ENCODE results near the gene DTYMK. TPM values are rescaled to one million over a fixed set of nuclear protein-coding genes. Genes with fewer than 3 reads are reported as not detected.

Gene DTYMK
- total RNA-seq, 1 experiment from 2014 or later = 88.1 TPM

DNA sequence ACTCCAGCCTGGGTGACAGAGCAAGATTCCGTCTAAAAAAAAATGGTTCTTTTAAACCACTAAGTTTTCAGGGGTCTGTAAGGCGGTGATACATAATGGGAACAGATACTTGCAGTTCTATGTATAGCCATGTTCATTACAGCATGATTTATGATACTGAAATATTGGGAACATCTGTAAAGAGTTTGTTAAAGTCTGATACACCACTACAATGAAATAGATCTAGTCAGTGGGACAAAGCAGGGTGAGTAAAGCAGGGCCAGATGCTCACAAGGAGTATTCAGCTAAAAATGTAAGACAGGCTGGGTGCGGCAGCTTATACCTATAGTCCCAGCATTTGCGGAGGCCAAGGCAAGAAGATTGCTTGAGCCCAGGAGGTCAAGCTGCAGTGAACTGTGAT lies 9.0 kb upstream of the DTYMK start:
- Mint-ChIP-seq H3K27me3 (ENCODE audit: low read depth) (no peaks in the 10 kb centered on the region), H3K9me3 (no peaks in the 10 kb centered on the region), H3K4me3 (no peak overlapping the region), H3K36me3 (peaks cover 10% of the 10 kb centered on the region), H3K27ac (0 out of 2 replicates have a peak overlapping the region, but pooled peaks have one; percentile 11), H3K4me1 (peaks cover 7% of the 10 kb centered on the region)
- CTCF ChIA-PET = no interaction called here
- ATAC-seq (no peak), DNase-seq (ENCODE audit: low spot score) (no peak)
- TF ChIP-seq ZNF232 (CRISPR knock-in tag; IDR thresholded peaks at IDR 0.05) (no peak), ATF6 (CRISPR knock-in tag; IDR thresholded peaks at IDR 0.05) (no peak), NR2C2 (CRISPR knock-in tag; IDR thresholded peaks at IDR 0.05) (no peak), ZNF512 (CRISPR knock-in tag; IDR thresholded peaks at IDR 0.05; ENCODE audit: borderline replicate concordance) (no peak)
- TF ChIP-seq, protein P1, sequence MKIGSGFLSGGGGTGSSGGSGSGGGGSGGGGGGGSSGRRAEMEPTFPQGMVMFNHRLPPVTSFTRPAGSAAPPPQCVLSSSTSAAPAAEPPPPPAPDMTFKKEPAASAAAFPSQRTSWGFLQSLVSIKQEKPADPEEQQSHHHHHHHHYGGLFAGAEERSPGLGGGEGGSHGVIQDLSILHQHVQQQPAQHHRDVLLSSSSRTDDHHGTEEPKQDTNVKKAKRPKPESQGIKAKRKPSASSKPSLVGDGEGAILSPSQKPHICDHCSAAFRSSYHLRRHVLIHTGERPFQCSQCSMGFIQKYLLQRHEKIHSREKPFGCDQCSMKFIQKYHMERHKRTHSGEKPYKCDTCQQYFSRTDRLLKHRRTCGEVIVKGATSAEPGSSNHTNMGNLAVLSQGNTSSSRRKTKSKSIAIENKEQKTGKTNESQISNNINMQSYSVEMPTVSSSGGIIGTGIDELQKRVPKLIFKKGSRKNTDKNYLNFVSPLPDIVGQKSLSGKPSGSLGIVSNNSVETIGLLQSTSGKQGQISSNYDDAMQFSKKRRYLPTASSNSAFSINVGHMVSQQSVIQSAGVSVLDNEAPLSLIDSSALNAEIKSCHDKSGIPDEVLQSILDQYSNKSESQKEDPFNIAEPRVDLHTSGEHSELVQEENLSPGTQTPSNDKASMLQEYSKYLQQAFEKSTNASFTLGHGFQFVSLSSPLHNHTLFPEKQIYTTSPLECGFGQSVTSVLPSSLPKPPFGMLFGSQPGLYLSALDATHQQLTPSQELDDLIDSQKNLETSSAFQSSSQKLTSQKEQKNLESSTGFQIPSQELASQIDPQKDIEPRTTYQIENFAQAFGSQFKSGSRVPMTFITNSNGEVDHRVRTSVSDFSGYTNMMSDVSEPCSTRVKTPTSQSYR (CRISPR knock-in tag; IDR thresholded peaks at IDR 0.05) = no peak
- POLR2A ChIA-PET = no interaction called here

- no peak for TF ChIP-seq CREB1 (CRISPR knock-in tag; IDR thresholded peaks at IDR 0.05)
- TF ChIP-seq GTF2I (CRISPR knock-in tag; conservative IDR thresholded peaks at IDR 0.05) = no peak
- TF ChIP-seq NR1H2 (CRISPR knock-in tag; IDR thresholded peaks at IDR 0.05) = no peak
- TF ChIP-seq NR3C1 (CRISPR knock-in tag; conservative IDR thresholded peaks at IDR 0.05; ENCODE audit: low read depth) = no peak
- TF ChIP-seq MLX (CRISPR knock-in tag; IDR thresholded peaks at IDR 0.05) = no peak
- TF ChIP-seq, protein P2, sequence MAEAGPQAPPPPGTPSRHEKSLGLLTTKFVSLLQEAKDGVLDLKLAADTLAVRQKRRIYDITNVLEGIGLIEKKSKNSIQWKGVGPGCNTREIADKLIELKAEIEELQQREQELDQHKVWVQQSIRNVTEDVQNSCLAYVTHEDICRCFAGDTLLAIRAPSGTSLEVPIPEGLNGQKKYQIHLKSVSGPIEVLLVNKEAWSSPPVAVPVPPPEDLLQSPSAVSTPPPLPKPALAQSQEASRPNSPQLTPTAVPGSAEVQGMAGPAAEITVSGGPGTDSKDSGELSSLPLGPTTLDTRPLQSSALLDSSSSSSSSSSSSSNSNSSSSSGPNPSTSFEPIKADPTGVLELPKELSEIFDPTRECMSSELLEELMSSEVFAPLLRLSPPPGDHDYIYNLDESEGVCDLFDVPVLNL (CRISPR knock-in tag; IDR thresholded peaks at IDR 0.05; ENCODE audit: borderline replicate concordance, low read depth) = no peak
- TF ChIP-seq, protein P3, sequence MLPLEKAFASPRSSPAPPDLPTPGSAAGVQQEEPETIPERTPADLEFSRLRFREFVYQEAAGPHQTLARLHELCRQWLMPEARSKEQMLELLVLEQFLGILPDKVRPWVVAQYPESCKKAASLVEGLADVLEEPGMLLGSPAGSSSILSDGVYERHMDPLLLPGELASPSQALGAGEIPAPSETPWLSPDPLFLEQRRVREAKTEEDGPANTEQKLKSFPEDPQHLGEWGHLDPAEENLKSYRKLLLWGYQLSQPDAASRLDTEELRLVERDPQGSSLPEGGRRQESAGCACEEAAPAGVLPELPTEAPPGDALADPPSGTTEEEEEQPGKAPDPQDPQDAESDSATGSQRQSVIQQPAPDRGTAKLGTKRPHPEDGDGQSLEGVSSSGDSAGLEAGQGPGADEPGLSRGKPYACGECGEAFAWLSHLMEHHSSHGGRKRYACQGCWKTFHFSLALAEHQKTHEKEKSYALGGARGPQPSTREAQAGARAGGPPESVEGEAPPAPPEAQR (CRISPR knock-in tag; IDR thresholded peaks at IDR 0.05) = no peak
- TF ChIP-seq RELA (CRISPR knock-in tag; IDR thresholded peaks at IDR 0.05; ENCODE audit: borderline replicate concordance) = no peak
- TF ChIP-seq HMGXB4 (CRISPR knock-in tag; IDR thresholded peaks at IDR 0.05) = no peak
- no peak for TF ChIP-seq ATF2 (CRISPR knock-in tag; IDR thresholded peaks at IDR 0.05; ENCODE audit: borderline replicate concordance, low read depth)
- TF ChIP-seq, protein P4, sequence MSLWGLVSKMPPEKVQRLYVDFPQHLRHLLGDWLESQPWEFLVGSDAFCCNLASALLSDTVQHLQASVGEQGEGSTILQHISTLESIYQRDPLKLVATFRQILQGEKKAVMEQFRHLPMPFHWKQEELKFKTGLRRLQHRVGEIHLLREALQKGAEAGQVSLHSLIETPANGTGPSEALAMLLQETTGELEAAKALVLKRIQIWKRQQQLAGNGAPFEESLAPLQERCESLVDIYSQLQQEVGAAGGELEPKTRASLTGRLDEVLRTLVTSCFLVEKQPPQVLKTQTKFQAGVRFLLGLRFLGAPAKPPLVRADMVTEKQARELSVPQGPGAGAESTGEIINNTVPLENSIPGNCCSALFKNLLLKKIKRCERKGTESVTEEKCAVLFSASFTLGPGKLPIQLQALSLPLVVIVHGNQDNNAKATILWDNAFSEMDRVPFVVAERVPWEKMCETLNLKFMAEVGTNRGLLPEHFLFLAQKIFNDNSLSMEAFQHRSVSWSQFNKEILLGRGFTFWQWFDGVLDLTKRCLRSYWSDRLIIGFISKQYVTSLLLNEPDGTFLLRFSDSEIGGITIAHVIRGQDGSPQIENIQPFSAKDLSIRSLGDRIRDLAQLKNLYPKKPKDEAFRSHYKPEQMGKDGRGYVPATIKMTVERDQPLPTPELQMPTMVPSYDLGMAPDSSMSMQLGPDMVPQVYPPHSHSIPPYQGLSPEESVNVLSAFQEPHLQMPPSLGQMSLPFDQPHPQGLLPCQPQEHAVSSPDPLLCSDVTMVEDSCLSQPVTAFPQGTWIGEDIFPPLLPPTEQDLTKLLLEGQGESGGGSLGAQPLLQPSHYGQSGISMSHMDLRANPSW (CRISPR knock-in tag; conservative IDR thresholded peaks at IDR 0.05; ENCODE audit: low read depth) = no peak
- Mint-ChIP-seq H3K27me3 (ENCODE audit: low read depth) (no peaks in the 10 kb centered on the region), H3K9me3 (no peaks in the 10 kb centered on the region), H3K36me3 (peaks cover 14% of the 10 kb centered on the region), H3K27ac (no peak overlapping the region), H3K4me3 (no peak overlapping the region), H3K4me1 (0 out of 2 replicates have a peak, but pooled peaks cover 6% of the 10 kb centered on the region)
- POLR2A ChIA-PET = no interaction called here
- ATAC-seq (no peak), DNase-seq (ENCODE audit: low spot score) (no peak)
- CTCF ChIA-PET = interaction anchor here (1.3 kb wide), 1 partner anchor 9 kb away, joined by 8 read pairs; the partner anchor contains the start of gene ING5
Measured at GRCh38 chr2:241692448-241692847, 5.8 kb upstream of the DTYMK start.
